Neural progenitor cell (in vitro differentiated cells): ENCODE data around the gene LMAN2. TPM values are rescaled to one million over a fixed set of nuclear protein-coding genes. Genes with fewer than 3 reads are reported as not detected.

ENCODE experiments used
- DNase-seq: peaks from one replicate; pipeline ENCODE4 v3.0.0-alpha.2; 2016; ENCODE audit warnings: low spot score
- H2AFZ ChIP-seq: fragments of 200-600 bp; sonication (generic); replicated peaks from 2 replicates; pipeline ENCODE4 v1.6.1; 2016; ENCODE audit warnings: antibody characterized with exemption
- H3F3A ChIP-seq: fragments of 200-600 bp; sonication (generic); 2 replicates; pipeline ENCODE4 v1.6.1; 2016; ENCODE audit warnings: antibody characterized with exemption, low read depth
- H3K27ac ChIP-seq: fragments of 200-600 bp; sonication (generic); 2 replicates; pipeline ENCODE4 v1.5.1; 2016; ENCODE audit warnings: mild to moderate bottlenecking
- H3K27me3 ChIP-seq: fragments of 200-600 bp; sonication (generic); 2 replicates; pipeline ENCODE4 v1.6.1; 2016; ENCODE audit warnings: mild to moderate bottlenecking, moderate library complexity
- H3K36me3 ChIP-seq: fragments of 200-600 bp; sonication (generic); 2 replicates; pipeline ENCODE4 v1.5.1; 2016
- H3K4me1 ChIP-seq: fragments of 200-600 bp; sonication (generic); 2 replicates; pipeline ENCODE4 v1.6.1; 2016; ENCODE audit warnings: mixed run types
- H3K4me2 ChIP-seq: fragments of 200-600 bp; sonication (generic); 2 replicates; pipeline ENCODE4 v1.6.1; 2016
- H3K4me3 ChIP-seq: fragments of 200-600 bp; sonication (generic); 2 replicates; pipeline ENCODE4 v1.5.1; 2016
- H3K79me2 ChIP-seq: fragments of 200-600 bp; sonication (generic); 2 replicates; pipeline ENCODE4 v1.6.1; 2016; ENCODE audit warnings: low read depth
- H3K9ac ChIP-seq: fragments of 200-600 bp; sonication (generic); 2 replicates; pipeline ENCODE4 v1.6.1; 2016
- H3K9me3 ChIP-seq: fragments of 200-600 bp; sonication (generic); 2 replicates; pipeline ENCODE4 v1.5.1; 2016; ENCODE audit warnings: low read depth
- H4K20me1 ChIP-seq: fragments of 200-600 bp; sonication (generic); 2 replicates; pipeline ENCODE4 v1.6.1; 2016; ENCODE audit warnings: low read depth
- H3K27ac Mint-ChIP-seq: 3 replicates; pipeline ENCODE4 v1.8.0; 2021; ENCODE audit warnings: mixed read lengths
- H3K27me3 Mint-ChIP-seq: 2 replicates; pipeline ENCODE4 v1.8.0; 2022; ENCODE audit warnings: low read depth, mild to moderate bottlenecking, inconsistent platforms, moderate library complexity, mixed read lengths; ENCODE audit not compliant: insufficient read depth
- H3K36me3 Mint-ChIP-seq: 3 replicates; pipeline ENCODE4 v1.8.0; 2021; ENCODE audit warnings: mixed read lengths
- H3K4me1 Mint-ChIP-seq: 3 replicates; pipeline ENCODE4 v1.8.0; 2021; ENCODE audit warnings: mixed read lengths
- H3K4me3 Mint-ChIP-seq: 3 replicates; pipeline ENCODE4 v1.8.0; 2021; ENCODE audit warnings: mild to moderate bottlenecking, moderate library complexity, mixed read lengths
- H3K9me3 Mint-ChIP-seq: 3 replicates; pipeline ENCODE4 v1.8.0; 2020; ENCODE audit warnings: mixed read lengths
- EZH2 ChIP-seq: fragments of 200-600 bp; sonication (generic); IDR thresholded peaks from 2 replicates; pipeline ENCODE4 v1.6.1; 2017; ENCODE audit warnings: antibody characterized with exemption, mild to moderate bottlenecking, moderate library complexity
- EZH2phosphoT487 ChIP-seq: fragments of 200-600 bp; sonication (generic); IDR thresholded peaks from 2 replicates; pipeline ENCODE4 v1.6.1; 2017; ENCODE audit warnings: antibody characterized with exemption
- total RNA-seq: library from RNA; depleted of rRNA; stranded (reverse); fragments of >200 nt; gene quantifications from 2 replicates; pipeline ENCODE4 v1.2.3, GENCODE V29; 2015; ENCODE audit warnings: low replicate concordance
- TF ChIP-seq, protein P1 (sequence below): fragments of 200-600 bp; sonication (generic); IDR thresholded peaks from 2 replicates; pipeline ENCODE4 v1.5.1; 2017; ENCODE audit warnings: antibody characterized with exemption, mild to moderate bottlenecking

Gene LMAN2
- total RNA-seq, 1 donor from 2014 or later = 96.5 TPM

DNA sequence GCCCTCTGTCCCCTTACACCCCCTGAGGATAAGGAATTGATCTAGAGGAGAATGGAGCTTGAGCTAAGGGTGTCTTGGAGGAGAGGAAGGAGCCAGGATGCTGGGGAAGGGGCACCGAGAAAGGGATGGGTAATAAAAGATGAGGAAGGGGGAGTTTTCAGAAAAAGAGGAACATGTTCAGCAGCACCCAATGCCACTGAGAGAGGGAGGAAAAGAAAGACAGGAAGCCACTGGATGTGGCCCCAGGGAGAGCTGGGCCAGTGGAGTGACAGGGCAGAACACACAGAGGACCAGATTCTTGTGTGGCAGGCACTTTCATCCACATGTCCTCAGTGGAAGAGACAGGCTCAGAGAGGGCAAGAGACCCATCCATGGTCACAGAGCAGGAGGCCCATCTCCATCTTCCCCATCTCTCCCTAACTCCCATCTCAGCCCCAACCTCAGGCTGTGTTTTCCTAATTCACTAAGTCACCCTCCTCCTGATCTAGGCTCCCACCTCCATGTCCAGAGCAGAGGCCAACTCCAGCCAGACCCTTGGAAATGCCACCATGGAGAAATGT lies 41.8 kb upstream of the LMAN2 start:
- Histone ChIP-seq H3K4me1 (no peaks in the 10 kb centered on the region), H4K20me1 (no peaks in the 10 kb centered on the region), H3K4me2 (no peak overlapping the region), H3F3A (no peaks in the 10 kb centered on the region), H3K36me3 (no peaks in the 10 kb centered on the region), H3K27me3 (peaks cover 26% of the 10 kb centered on the region), H2AFZ (no peak overlapping the region), H3K9me3 (no peaks in the 10 kb centered on the region), H3K27ac (no peak overlapping the region), H3K4me3 (no peak overlapping the region), H3K9ac (no peak overlapping the region), H3K79me2 (no peaks in the 10 kb centered on the region)
- Mint-ChIP-seq H3K27ac (no peak overlapping the region), H3K36me3 (no peaks in the 10 kb centered on the region), H3K4me1 (peaks cover 32% of the 10 kb centered on the region), H3K27me3 (peaks cover 3% of the 10 kb centered on the region), H3K4me3 (no peak overlapping the region), H3K9me3 (no peaks in the 10 kb centered on the region)
- TF ChIP-seq EZH2 (no peak), EZH2phosphoT487 (no peak)
- TF ChIP-seq, protein P1, sequence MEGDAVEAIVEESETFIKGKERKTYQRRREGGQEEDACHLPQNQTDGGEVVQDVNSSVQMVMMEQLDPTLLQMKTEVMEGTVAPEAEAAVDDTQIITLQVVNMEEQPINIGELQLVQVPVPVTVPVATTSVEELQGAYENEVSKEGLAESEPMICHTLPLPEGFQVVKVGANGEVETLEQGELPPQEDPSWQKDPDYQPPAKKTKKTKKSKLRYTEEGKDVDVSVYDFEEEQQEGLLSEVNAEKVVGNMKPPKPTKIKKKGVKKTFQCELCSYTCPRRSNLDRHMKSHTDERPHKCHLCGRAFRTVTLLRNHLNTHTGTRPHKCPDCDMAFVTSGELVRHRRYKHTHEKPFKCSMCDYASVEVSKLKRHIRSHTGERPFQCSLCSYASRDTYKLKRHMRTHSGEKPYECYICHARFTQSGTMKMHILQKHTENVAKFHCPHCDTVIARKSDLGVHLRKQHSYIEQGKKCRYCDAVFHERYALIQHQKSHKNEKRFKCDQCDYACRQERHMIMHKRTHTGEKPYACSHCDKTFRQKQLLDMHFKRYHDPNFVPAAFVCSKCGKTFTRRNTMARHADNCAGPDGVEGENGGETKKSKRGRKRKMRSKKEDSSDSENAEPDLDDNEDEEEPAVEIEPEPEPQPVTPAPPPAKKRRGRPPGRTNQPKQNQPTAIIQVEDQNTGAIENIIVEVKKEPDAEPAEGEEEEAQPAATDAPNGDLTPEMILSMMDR = no peak
- DNase-seq = no peak

DNA sequence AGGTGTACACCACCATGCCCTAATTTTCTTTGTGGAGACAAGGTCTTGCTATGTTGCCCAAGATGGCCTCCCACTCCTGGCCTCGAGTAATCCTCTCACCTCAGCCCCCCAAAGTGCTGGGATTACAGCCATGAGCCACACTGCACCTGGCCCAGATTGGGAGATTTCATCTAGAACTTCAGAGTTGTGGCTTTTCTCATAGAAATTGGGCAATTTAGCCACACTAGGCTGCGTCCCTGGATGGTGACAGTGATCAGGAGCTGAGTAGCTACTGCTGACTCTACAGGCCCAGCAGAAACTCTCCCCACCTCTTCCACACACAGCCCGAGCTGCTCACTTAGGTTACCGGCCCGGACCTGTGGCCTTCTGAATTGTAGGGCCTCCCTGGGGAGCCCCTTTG lies 41.3 kb upstream of the LMAN2 start:
- Mint-ChIP-seq H3K4me1 (peaks cover 34% of the 10 kb centered on the region), H3K4me3 (no peak overlapping the region), H3K27me3 (peaks cover 3% of the 10 kb centered on the region), H3K9me3 (no peaks in the 10 kb centered on the region), H3K36me3 (no peaks in the 10 kb centered on the region), H3K27ac (no peak overlapping the region)
- no peaks in the 10 kb centered on the region for H3K36me3 ChIP-seq
- H3K79me2 ChIP-seq = no peaks in the 10 kb centered on the region
- H3K27me3 ChIP-seq = peaks cover 26% of the 10 kb centered on the region
- H3F3A ChIP-seq = no peaks in the 10 kb centered on the region
- no peak overlapping the region for H3K27ac ChIP-seq
- no peaks in the 10 kb centered on the region for H3K4me1 ChIP-seq
- TF ChIP-seq EZH2phosphoT487 (no peak), EZH2 (no peak)
- TF ChIP-seq, protein P1 = no peak
- no peak overlapping the region for H3K9ac ChIP-seq
- no peak overlapping the region for H3K4me3 ChIP-seq
- no peak for DNase-seq
- H4K20me1 ChIP-seq = no peaks in the 10 kb centered on the region
- no peaks in the 10 kb centered on the region for H3K9me3 ChIP-seq
- no peak overlapping the region for H3K4me2 ChIP-seq
- no peak overlapping the region for H2AFZ ChIP-seq

DNA sequence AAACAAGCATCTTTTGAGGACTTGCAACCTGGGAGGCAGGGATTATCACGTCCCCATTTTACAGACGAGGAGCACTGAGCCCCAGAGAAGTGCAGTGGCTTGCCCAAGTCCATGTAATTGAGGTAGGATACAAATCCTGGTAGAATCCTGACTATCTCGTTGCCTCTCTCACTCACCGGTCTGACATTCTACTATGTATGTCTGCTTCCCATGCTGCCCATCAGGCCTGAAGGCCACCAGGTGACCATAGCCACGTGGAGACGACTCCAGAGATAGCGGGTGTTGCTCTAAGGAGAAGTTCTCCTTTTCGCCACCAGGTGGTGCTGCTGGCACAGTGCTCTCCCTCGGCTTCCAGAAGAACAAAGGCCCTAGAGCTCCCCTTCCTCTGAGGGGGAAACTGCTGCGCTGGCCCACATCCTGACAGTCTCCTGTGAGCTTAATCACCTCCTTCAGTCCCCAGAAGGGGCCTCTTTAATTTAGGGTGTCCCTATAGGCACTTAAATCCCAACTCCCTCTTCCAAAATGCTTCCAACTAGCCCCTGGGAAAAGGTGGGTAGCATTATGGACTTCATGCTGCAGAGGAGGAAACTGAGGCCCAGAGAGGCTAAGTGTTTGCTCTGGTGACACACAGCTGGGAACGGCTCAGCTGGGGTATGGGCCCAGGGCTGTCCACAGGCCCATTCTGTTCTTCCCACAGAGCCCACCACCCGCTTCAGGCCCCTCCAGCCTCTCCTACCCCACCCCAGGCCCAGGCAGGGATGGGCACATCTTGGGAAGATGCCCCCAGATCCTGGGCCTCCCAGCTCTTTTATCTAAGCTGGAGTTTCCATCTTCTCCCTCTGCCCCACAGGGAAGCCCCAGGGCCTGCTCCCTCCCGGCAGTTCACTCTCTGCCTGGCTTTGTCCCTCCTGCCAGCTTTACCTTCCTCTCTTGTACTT lies 39.2 kb upstream of the LMAN2 start:
- no peak overlapping the region for H3K9ac ChIP-seq
- H3K4me2 ChIP-seq = no peak overlapping the region
- no peaks in the 10 kb centered on the region for H4K20me1 ChIP-seq
- TF ChIP-seq EZH2phosphoT487 = no peak
- TF ChIP-seq, protein P1 = peak; percentile 95
- no peak for TF ChIP-seq EZH2
- Mint-ChIP-seq H3K27ac (peak overlapping the region; percentile 83), H3K36me3 (no peaks in the 10 kb centered on the region), H3K9me3 (no peaks in the 10 kb centered on the region), H3K27me3 (peaks cover 3% of the 10 kb centered on the region), H3K4me1 (peaks cover 34% of the 10 kb centered on the region), H3K4me3 (peak overlapping the region; percentile 44)
- H3K36me3 ChIP-seq = no peaks in the 10 kb centered on the region
- peak; percentile 91 for DNase-seq
- no peaks in the 10 kb centered on the region for H3K9me3 ChIP-seq
- peaks cover 19% of the 10 kb centered on the region for H3K27me3 ChIP-seq
- H3K79me2 ChIP-seq = no peaks in the 10 kb centered on the region
- no peaks in the 10 kb centered on the region for H3K4me1 ChIP-seq
- no peak overlapping the region for H3K4me3 ChIP-seq
- H2AFZ ChIP-seq = peak overlapping the region; percentile 86
- no peaks in the 10 kb centered on the region for H3F3A ChIP-seq
- no peak overlapping the region for H3K27ac ChIP-seq
